ENCODE measurements around the gene QKI. TPM values are rescaled to one million over a fixed set of nuclear protein-coding genes. Genes with fewer than 3 reads are reported as not detected.

The QKI gene
- total and polyA plus RNA-seq, 10 of the 15 experiments (the other 5 are each of a cell fraction or from before 2014, with no cell fraction given) = 4.7 to 72.5 (median 38.9) TPM

DNA sequence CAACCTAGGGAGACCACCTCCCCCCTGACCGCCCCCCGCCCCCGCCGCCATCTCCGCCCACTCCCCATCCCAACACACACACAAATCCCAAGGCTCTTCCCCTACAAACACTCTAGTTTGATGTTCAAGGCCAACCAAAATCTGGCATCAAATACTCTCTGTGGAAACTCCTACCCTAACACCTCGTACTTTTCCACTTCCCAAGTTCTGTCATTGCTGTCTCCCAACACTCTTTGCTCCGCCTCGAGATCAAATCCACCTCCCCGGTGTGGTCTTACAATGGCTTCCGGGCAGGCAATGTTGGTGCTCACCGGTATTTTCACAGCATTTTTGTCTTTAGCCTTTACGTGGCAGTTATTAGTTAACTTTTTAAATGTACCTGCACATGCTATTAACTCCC lies 4.8 kb upstream of the QKI start (continued):
- TF ChIP-seq BHLHE40 (IDR thresholded peaks at IDR 0.05; ENCODE audit: borderline replicate concordance in 1 of 2, low read depth in 2 of 2, low read length in 1 of 2) (no peak), SREBF1 (IDR thresholded peaks at IDR 0.05; ENCODE audit: low read length) (no peak), FOXK2 (IDR thresholded peaks at IDR 0.05) (no peak), CEBPB (IDR thresholded peaks at IDR 0.05; ENCODE audit: borderline replicate concordance in 1 of 2, low read depth in 2 of 2, low read length in 2 of 2) (no peak)

DNA sequence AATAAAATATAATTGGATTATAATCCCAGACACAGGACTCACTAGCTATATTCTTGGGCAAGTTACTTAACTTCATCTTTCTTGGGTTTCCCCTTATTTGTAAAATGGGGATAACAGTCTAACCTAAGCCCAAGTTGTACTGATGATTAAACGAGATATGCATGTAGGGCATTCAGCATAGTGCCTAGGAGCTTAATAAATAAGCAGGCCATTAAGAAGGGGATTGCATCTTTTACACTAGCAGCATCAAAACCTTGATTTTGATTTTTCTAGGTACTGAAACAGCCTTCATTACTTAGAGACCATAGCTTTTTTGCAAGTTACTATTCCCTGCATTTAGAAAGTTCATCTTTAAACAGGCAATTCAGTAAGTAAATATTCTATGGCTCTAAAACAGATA lies 2.2 kb upstream of the QKI start:
- SMC1A ChIA-PET (ENCODE audit: uncharacterized antibody, unreplicated experiment) = interaction anchor here (0.8 to 1.3 kb wide), 4 partner anchors 10 to 161 kb away, joined by 3 to 5 read pairs (median 3); no protein-coding TSS in a partner anchor
- Histone ChIP-seq H3K27me3 (replicated peaks in 1 of 2; ENCODE audit: control insufficient read depth in 2 of 2, insufficient read depth in 2 of 2, low read length in 1 of 2) (no peaks in the 10 kb centered on the region), H3K79me2 (ENCODE audit: control insufficient read depth, insufficient read depth, low read length) (peaks cover 28% of the 10 kb centered on the region), H2AFZ (ENCODE audit: control insufficient read depth, low read depth, low read length) (peak overlapping the region; percentile 85; the same call in 1 of the 2 replicates), H3K9ac (ENCODE audit: control insufficient read depth, insufficient read depth, low read length) (no peak overlapping the region), H3K36me3 (ENCODE audit: control insufficient read depth in 2 of 2, insufficient read depth in 2 of 2, low read length in 1 of 2) (no peaks in the 10 kb centered on the region), H4K20me1 (ENCODE audit: control insufficient read depth, insufficient read depth) (no peaks in the 10 kb centered on the region), H3K4me3 (peak overlapping the region; percentile 70), H3K4me1 (ENCODE audit: control insufficient read depth, insufficient read depth, low read length) (no peaks in the 10 kb centered on the region; the same call in 1 of the 2 replicates), H3K27ac (ENCODE audit: control insufficient read depth, insufficient read depth) (no peak overlapping the region; the same call in 1 of the 2 replicates), H3K4me2 (ENCODE audit: control insufficient read depth, insufficient read depth) (peak overlapping the region; percentile 88), H3K9me3 (replicated peaks; ENCODE audit: control insufficient read depth, insufficient read depth, low read length) (no peaks in the 10 kb centered on the region)
- FAIRE-seq = no peak
- in situ Hi-C loops (cut with MboI) = no loop called here
- 4% methylated on average over 1 of the region's 1 CpG for WGBS (ENCODE audit: insufficient coverage, insufficient replicate concordance, low lambda C conversion rate, missing lambda C conversion rate)
- intact Hi-C loops (cut with micrococcal nuclease; ENCODE audit: unreplicated experiment) = loop anchor here (10.0 kb wide), 1 partner anchor 692 kb away; no protein-coding TSS in a partner anchor
- no peak for DNase-seq (ENCODE audit: low read depth, low spot score)
- RAD21 ChIA-PET (ENCODE audit: unreplicated experiment) = interaction anchor here (0.9 kb wide), 1 partner anchor 48 kb away, joined by 3 read pairs; no protein-coding TSS in a partner anchor
- ATAC-seq = no peak
- CTCF ChIA-PET = no interaction called here
- POLR2A ChIA-PET = interaction anchor here (0.8 to 1.2 kb wide), 3 partner anchors 9 to 13 kb away, joined by 5 to 7 read pairs (median 5); no protein-coding TSS in a partner anchor
- no TSS peak for BruUV-seq (replicated peaks)
- TF ChIP-seq, protein P1, sequence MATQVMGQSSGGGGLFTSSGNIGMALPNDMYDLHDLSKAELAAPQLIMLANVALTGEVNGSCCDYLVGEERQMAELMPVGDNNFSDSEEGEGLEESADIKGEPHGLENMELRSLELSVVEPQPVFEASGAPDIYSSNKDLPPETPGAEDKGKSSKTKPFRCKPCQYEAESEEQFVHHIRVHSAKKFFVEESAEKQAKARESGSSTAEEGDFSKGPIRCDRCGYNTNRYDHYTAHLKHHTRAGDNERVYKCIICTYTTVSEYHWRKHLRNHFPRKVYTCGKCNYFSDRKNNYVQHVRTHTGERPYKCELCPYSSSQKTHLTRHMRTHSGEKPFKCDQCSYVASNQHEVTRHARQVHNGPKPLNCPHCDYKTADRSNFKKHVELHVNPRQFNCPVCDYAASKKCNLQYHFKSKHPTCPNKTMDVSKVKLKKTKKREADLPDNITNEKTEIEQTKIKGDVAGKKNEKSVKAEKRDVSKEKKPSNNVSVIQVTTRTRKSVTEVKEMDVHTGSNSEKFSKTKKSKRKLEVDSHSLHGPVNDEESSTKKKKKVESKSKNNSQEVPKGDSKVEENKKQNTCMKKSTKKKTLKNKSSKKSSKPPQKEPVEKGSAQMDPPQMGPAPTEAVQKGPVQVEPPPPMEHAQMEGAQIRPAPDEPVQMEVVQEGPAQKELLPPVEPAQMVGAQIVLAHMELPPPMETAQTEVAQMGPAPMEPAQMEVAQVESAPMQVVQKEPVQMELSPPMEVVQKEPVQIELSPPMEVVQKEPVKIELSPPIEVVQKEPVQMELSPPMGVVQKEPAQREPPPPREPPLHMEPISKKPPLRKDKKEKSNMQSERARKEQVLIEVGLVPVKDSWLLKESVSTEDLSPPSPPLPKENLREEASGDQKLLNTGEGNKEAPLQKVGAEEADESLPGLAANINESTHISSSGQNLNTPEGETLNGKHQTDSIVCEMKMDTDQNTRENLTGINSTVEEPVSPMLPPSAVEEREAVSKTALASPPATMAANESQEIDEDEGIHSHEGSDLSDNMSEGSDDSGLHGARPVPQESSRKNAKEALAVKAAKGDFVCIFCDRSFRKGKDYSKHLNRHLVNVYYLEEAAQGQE (IDR thresholded peaks at IDR 0.05; ENCODE audit: low read depth, low read length) = no peak
- TF ChIP-seq POLR2A (IDR thresholded peaks at IDR 0.05; ENCODE audit: low read depth, low read length) (no peak), LARP7 (IDR thresholded peaks at IDR 0.05) (no peak), NFYB (IDR thresholded peaks at IDR 0.05; ENCODE audit: insufficient read depth, low read depth, low read length) (no peak), SMC3 (IDR thresholded peaks at IDR 0.05; ENCODE audit: borderline replicate concordance, low read length) (no peak), BRCA1 (IDR thresholded peaks at IDR 0.05; ENCODE audit: low read depth, low read length) (no peak), SPI1 (IDR thresholded peaks at IDR 0.05; ENCODE audit: borderline replicate concordance, insufficient read depth, low read depth, low read length) (no peak), NRF1 (conservative IDR thresholded peaks at IDR 0.05; ENCODE audit: low read depth, low read length) (no peak), ZNF207 (IDR thresholded peaks at IDR 0.05; ENCODE audit: borderline replicate concordance) (no peak), MLLT1 (IDR thresholded peaks at IDR 0.05) (no peak), CBFB (IDR thresholded peaks at IDR 0.05; ENCODE audit: low read depth) (no peak), NFYA (IDR thresholded peaks at IDR 0.05; ENCODE audit: borderline replicate concordance, low read depth, low read length) (no peak), KLF5 (IDR thresholded peaks at IDR 0.05; ENCODE audit: partially characterized antibody) (no peak), CHD1 (IDR thresholded peaks at IDR 0.05; ENCODE audit: low read depth, low read length) (no peak), SP1 (IDR thresholded peaks at IDR 0.05; ENCODE audit: low read depth, low read length) (no peak), HDAC6 (IDR thresholded peaks at IDR 0.05; ENCODE audit: unreplicated experiment) (no peak), ZNF274 (IDR thresholded peaks at IDR 0.05; ENCODE audit: insufficient read depth, insufficient read length) (no peak), CEBPB (IDR thresholded peaks at IDR 0.05; ENCODE audit: borderline replicate concordance in 1 of 2, low read depth in 2 of 2, low read length in 2 of 2) (no peak)
